BJ (cell line): ENCODE data around the gene SMURF2. TPM values are rescaled to one million over a fixed set of nuclear protein-coding genes. Genes with fewer than 3 reads are reported as not detected.

Source experiments
- CTCF ChIA-PET: fragments of 350-600 bp; formaldehyde crosslinking; extraction: SDS; loops from one replicate; lab custom pipeline; 2021; ENCODE audit warnings: antibody characterized with exemption, inconsistent platforms; lab: Yijun Ruan, JAX
- POLR2A ChIA-PET: fragments of 300-600 bp; sonication (Branson Sonifier 250); formaldehyde crosslinking; extraction: SDS; loops from one replicate; lab custom pipeline; 2021; ENCODE audit warnings: antibody characterized with exemption; lab: Charles Lee
- DNase-seq: peaks from one replicate; pipeline ENCODE4 v3.0.0-alpha.2; 2011; ENCODE audit warnings: low read depth
- H3K27me3 ChIP-seq: 2 replicates; pipeline ENCODE4 v1.6.0; 2011; ENCODE audit warnings: low read length; ENCODE audit not compliant: control insufficient read depth, insufficient read depth
- H3K36me3 ChIP-seq: 2 replicates; pipeline ENCODE4 v1.5.1; 2011; ENCODE audit warnings: low read length; ENCODE audit not compliant: control insufficient read depth, insufficient read depth
- H3K4me3 ChIP-seq: 2 replicates; pipeline ENCODE4 v1.5.1; 2011; ENCODE audit warnings: low read depth, mild to moderate bottlenecking, control low read depth, low read length
- polyA plus RNA-seq: library from polyadenylated mRNA; depleted of rRNA; stranded (reverse); fragments of >200 nt; gene quantifications from 2 replicates; pipeline ENCODE4 v1.2.3, GENCODE V29; 2011
- TF ChIP-seq, protein P1 (sequence below): IDR thresholded peaks from 2 replicates; pipeline ENCODE4 v1.5.1; 2011; ENCODE audit warnings: low read depth, mild to moderate bottlenecking, control low read depth, inconsistent platforms, low read length, moderate library complexity; ENCODE audit not compliant: insufficient read depth

The SMURF2 gene
- polyA plus RNA-seq, 1 experiment, result 18.8 TPM

GRCh38 chr17:64547319-64547718 is 114.8 kb downstream of the SMURF2 start:
- Histone ChIP-seq H3K36me3 (peaks cover 15% of the 10 kb centered on the region), H3K27me3 (no peaks in the 10 kb centered on the region), H3K4me3 (no peak overlapping the region)
- TF ChIP-seq, protein P1, sequence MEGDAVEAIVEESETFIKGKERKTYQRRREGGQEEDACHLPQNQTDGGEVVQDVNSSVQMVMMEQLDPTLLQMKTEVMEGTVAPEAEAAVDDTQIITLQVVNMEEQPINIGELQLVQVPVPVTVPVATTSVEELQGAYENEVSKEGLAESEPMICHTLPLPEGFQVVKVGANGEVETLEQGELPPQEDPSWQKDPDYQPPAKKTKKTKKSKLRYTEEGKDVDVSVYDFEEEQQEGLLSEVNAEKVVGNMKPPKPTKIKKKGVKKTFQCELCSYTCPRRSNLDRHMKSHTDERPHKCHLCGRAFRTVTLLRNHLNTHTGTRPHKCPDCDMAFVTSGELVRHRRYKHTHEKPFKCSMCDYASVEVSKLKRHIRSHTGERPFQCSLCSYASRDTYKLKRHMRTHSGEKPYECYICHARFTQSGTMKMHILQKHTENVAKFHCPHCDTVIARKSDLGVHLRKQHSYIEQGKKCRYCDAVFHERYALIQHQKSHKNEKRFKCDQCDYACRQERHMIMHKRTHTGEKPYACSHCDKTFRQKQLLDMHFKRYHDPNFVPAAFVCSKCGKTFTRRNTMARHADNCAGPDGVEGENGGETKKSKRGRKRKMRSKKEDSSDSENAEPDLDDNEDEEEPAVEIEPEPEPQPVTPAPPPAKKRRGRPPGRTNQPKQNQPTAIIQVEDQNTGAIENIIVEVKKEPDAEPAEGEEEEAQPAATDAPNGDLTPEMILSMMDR, result no peak
- no peak for DNase-seq
- ChIA-PET POLR2A (no interaction called here), CTCF (interaction anchor here (0.5 kb wide), 1 partner anchor 29 kb away, joined by 3 read pairs; no protein-coding TSS in a partner anchor)

DNA sequence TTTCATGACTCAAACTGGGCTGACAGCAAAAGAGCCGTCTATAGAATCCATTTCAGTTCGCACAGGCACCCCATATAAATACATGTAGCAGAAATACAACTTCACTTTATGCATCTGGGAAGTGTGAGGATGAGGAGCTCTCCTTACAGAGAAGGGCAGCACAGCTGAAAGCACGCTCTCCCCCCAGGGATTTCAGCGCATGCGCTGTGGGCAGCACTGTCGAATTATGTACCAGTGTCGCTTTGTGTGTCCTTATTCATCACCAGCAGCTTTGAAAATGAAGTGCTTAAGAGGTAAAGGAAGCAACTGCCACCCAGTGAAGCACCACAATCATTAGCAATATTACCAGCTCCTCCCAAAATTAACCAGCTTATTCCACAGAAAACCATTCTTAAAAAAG is 115.4 kb downstream of the SMURF2 start:
- DNase-seq, result no peak
- TF ChIP-seq, protein P1, result no peak
- Histone ChIP-seq H3K36me3 (peaks cover 17% of the 10 kb centered on the region), H3K27me3 (no peaks in the 10 kb centered on the region), H3K4me3 (no peak overlapping the region)
- POLR2A ChIA-PET, result no interaction called here
- CTCF ChIA-PET, result interaction anchor here (0.5 to 1.3 kb wide), 2 partner anchors 15 to 128 kb away, joined by 3 read pairs; no protein-coding TSS in a partner anchor

DNA sequence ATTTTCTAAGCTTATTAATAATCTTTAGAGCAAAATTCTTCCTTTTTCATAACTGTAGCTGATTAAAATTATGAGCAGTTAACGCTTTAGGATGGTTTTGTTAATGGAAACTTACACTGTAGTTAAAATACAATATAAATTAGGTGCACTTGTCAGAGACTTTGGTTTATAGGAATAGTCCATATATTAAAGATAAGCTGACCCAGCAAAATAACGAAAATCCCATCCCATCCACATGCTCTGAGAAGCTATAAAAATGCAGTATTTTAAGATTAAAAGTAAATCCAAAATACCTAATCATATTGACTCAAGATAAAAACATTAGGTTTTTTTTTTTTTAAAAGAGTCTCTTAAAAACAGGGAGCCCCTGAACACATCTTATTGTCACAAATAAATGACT is 117.4 kb downstream of the SMURF2 start:
- H3K27me3 ChIP-seq, result no peaks in the 10 kb centered on the region
- H3K36me3 ChIP-seq, result peaks cover 20% of the 10 kb centered on the region
- TF ChIP-seq, protein P1, result no peak
- DNase-seq, result no peak
- ChIA-PET POLR2A (interaction anchor here (0.6 kb wide), 1 partner anchor 48 kb away, joined by 6 read pairs; no protein-coding TSS in a partner anchor), CTCF (interaction anchor here (0.6 to 0.9 kb wide), 3 partner anchors 54 to 105 kb away, joined by 3 to 6 read pairs (median 5); no protein-coding TSS in a partner anchor)
- no peak overlapping the region for H3K4me3 ChIP-seq

- Histone ChIP-seq H3K27me3 (no peaks in the 10 kb centered on the region), H3K36me3 (peaks cover 24% of the 10 kb centered on the region), H3K4me3 (no peak overlapping the region)
- CTCF ChIA-PET, result interaction anchor here (0.6 to 1.3 kb wide), 3 partner anchors 59 to 120 kb away, joined by 3 to 4 read pairs (median 3); no protein-coding TSS in a partner anchor
- no peak for DNase-seq
- POLR2A ChIA-PET, result no interaction called here
- TF ChIP-seq, protein P1, result no peak
Measured at GRCh38 chr17:64540118-64540776, 121.9 kb downstream of the SMURF2 start.

DNA sequence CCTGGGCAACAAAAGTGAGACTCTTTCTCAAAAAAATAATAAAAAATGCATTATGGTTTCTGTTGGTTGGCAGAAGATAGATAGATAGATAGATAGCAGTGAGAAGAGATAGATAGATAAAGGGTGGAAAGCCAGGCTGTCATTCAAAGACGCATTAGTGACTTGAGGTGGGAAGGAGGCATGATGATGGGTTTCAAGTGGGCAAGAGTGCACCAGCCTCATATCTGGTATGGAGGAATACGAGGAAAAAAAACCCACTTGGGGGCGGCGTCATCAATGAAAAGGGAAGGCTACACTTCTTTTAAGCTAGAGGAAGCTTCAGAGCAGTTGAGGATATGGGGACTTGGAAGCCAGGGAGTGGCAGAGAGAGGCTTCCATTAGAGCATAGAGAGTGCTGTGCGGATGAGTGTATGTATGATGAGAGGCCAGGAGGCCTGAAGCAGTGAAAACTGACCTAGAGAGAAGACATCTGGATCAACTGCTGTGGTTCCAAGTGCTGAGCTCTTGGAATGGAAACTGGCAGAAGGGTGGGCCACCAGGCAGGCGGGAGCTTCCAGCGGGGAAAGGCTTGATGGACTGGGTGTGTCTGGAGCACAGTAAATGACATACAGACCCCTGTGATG is 123.5 kb downstream of the SMURF2 start:
- TF ChIP-seq, protein P1, result no peak
- POLR2A ChIA-PET, result no interaction called here
- Histone ChIP-seq H3K36me3 (peaks cover 27% of the 10 kb centered on the region), H3K4me3 (no peak overlapping the region), H3K27me3 (no peaks in the 10 kb centered on the region)
- CTCF ChIA-PET, result interaction anchor here (1.1 kb wide), 1 partner anchor 220 kb away, joined by 3 read pairs; no protein-coding TSS in a partner anchor
- DNase-seq, result no peak
